GM21381 (cell line): ENCODE measurements around the gene CFAP97.
"Not testable (repeated sequence)": the region's sequence is repeated elsewhere in the genome, so short reads cannot be mapped to it uniquely, and the experiment has no call there.

Experiments used
- ATAC-seq: cut with Tn5 transposase; IDR thresholded peaks from one replicate; pipeline ENCODE4 v1.9.1; 2021; ENCODE audit warnings: mild to moderate bottlenecking, moderate library complexity; ENCODE audit not compliant: unreplicated experiment

Gene CFAP97

DNA sequence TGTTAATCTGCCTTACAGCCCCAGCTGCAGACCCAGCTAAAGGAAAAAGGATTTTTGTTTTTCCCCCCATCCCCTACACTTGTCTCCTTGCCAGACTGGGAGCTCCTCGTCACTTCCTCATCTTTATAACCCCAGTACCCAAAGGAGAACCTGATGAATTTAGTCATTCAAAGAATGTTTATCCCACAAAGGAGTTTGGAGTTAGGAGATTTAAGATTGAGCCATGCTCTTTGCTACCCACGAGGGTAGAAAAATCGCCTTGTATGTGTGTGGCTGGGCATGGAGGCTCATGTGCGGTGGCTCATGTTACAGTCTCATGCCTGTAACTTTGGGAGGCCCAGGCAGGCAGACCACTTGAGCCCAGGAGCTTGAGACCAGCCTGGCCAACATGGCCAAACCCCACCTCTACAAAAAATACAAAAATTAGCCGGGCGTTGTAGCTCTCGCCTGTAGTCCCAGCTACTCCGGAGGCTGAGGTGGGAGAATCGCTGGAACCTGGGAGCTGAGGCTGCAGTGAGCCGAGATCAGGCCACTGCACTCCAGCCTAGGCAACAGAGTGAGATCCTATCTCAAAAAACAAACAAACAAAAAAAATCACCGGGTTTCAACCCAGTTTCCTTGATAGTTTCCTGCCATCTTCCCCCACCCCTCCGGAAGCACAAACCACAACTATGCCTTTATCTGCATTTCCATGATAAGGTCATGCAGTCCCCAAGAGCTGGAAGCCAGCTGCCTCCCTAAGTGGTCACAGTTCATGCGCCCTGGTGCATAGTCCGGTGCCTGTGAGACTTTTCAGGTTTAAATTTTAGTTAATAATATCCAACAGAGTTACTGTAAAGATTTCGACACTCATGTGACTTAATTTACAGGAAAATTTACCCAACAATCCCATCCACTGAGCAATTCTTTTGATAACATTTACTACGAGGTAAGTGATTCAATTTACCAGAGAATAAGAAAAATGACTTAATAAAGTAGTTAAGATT, 1.5 kb downstream of the CFAP97 start:
- ATAC-seq, result no peak

DNA sequence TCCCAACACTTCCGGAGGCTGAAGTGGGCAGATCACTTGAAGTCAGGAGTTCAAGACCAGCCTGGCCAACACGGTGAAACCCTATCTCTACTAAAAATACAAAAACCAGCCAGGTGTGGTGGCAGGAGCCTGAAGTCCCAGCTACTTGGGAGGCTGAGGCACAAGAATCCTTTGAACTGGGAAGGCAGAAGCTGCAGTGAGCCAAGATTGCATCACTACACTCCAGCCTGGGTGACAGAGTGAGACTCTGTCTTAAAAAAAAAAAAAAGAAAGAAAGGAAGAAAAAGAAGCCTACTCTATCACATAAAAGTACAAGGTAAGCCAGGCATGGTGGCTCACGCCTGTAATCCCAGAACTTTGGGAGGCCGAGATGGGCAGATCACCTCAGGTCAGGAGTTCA, 5.6 kb downstream of the CFAP97 start:
- ATAC-seq, result not testable (repeated sequence)

DNA sequence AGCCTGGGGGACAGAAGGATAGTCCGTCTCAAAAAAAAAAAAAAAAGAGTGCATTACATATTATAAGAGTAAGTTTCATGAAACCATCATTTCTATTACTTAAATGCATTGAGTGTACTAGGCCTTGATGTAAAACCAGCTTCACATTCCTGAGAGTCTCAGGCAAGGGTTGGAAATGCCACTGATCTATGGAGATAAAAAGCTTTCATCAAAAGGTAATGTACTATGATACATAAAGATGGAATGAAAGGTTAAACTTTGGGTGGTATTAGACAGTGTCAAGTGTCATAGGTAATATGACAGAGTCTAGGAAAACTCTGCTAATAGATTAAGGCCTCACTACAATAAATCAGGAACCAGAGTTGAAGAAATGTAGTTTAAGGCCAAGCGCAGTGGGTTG, 7.4 kb downstream of the CFAP97 start:
- no peak for ATAC-seq

DNA sequence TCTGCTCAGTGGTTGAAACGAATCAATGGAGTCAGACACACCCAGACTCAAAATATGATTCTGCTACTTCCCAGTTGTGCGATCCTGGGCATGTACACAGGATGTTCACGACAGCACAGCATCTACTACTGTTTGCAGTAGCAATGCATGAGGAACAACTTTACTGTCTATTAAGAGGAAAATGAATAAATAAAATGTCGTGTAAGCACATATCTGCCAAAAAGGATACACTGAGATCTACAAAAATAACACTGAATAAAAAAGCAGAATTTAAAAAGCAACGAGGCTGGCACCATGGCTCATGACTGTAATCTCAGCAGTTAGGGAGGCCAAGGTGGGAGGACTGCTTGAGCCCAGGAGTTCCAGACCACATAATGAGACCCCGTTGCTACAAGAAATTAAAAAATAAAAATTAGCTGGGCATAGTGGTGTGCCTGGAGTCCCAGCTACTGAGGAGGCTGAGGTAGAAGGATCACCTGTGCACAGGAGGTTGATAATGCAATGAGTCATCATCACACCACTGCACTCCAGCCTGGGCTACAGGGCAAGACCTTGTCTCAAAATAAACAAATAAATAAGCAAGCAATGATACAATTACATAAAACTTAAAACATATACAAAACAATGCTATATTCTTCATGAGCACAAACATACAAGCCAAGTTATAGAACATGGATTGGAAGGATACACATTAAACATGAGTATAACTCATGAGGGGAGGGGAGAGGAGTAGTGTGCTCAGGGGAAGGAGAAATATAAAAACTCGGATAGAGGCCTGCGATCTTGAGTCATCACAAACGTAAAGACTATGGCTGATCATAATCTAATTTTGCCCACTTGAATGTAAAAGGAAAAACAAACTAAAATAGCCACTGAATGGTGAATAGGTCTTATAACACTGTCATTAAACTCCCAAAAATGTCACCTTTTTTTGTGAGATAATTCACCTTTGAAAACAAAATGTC, 8.6 kb downstream of the CFAP97 start:
- ATAC-seq, result no peak

DNA sequence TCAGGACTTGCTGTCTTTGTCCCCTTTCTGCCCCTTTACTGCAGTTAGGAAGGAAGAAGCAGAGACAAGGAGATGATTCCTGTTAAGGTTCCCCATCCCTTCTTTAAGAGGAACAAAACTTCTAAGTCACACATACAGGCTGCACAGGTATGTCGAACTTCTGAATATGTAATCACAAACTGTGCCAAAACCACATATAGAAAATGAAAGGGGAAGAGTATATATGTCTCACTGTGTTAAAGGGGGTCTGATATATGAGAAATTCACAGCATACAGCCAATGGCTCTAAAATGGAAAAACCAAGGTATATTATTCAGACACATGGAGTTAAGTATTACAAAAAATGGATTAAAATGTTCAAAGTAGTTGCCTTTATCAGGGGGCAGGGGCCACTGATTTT, 11.7 kb downstream of the CFAP97 start:
- peak; percentile 89 for ATAC-seq

DNA sequence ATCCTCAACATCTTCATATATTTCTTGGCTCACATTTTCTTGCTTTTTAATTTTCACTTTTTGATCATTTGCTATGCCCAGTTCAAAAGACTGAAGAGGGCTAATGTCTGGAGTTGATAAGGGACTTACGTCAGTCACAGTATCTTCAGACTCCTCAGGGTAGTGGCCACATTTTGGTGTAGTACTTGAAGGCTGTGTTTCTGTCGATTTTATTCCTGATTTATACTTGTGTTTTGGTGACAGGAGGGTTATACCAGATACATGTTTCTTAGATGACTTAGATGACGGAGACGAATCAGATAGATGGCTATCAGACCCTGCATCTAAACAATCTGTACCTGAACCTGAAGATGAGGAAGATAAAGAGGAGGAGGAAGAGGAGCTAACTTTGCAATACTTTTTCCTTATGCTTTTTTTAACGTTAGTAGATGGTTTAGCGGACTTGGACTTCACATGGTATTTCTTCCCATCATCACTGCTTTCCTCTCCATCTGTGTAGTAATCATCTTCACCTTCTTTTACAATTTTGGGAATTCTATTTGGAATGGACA, 13.4 kb downstream of the CFAP97 start:
- no peak for ATAC-seq

DNA sequence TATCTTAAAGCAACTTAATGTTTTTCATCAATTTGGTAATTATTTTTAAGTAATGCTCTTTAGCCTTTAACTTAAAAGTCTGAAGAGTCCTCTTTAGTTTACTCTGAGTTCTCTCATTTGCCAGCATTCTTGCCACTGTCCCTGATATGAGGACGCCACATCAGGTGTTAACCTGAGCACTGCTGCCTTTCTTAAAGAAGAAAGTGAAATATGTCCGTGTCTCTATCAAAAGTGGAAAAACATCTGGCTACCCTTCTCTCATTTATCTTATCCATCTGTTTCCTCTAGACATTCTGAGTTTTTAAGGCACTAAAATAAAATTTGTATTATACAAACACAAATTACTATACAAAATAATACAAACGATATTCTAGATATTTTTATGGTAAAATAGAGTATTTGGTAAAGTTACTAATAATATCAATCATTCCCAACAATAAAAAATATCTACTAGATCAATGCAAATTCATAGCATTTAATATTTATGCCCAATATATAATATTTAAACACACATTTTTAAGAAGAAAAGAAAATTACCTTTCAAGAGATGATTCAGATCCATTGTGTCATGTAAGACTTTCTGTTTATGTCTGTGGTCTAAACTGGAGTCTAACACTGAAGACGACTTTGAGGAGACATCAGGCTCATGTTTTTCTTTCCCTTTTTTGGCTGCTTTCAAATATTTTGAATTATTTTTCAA, 14.0 kb downstream of the CFAP97 start:
- no peak for ATAC-seq

DNA sequence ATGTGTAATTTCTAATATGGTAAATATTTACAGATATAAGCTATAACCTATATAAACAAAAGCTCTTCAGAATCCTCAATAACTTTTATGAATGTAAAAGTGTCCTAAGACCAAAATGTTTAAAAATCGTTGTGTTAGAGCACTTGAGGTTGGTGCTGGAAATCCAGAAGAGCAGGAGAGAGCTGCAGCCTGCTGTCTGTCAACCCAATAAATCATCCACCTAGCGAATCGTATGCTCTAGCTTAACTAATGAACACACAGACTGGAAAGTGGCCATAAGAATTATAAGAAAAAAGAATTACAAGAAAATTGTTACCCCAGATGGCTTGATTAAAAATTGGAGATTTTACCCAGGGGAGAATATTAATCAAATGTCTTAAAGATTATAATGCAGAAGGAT, 17.0 kb downstream of the CFAP97 start:
- ATAC-seq, result no peak

DNA sequence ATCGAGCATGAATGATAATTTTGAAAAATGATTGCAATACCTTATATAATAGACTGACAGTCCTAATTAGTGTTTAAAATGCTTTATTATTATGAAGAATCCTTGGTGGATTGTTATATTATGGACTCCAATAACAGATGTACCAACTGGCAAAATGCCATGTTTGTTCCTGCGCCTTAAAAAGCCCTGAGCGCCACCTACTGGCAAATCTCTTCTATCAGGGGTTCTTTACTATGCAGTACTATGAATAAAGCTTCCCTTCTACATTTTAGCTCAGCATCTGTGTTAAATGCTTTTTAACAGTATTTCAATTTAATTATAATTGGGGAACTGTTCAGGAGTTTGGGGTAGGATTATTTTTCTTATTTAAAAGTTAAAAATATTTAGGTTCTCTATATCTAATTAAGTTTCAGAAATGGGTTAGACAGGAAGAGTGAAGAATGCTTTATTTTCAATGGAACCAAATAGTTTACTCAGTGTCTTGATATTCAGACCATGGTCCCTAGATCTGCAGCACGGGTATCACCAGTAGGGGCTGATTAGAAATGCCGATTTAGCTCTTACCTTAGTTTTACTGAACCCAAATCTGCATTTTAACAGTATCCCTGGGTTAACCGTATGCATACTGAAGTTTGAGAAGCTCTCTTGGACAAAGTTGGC, 20.0 kb downstream of the CFAP97 start:
- ATAC-seq, result peak; percentile 65

DNA sequence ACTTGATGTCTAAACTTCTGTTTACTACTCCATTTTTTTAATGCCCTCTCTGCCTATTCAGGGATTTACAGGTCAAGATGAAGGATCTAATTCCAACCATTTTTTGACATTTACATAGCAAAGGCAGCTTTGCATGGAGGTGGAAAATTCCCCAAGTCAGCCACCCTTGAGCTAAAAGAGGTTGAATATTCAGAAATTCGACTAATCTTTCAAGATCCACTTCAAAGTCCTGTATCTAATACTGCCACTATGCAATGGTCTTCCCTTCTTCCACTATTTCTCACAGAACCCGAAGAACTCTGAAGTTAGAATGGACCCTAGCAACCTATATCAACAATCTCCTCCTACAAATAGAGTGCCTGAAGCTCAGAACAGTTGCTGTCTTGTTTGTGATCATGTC, 21.6 kb downstream of the CFAP97 start:
- no peak for ATAC-seq

DNA sequence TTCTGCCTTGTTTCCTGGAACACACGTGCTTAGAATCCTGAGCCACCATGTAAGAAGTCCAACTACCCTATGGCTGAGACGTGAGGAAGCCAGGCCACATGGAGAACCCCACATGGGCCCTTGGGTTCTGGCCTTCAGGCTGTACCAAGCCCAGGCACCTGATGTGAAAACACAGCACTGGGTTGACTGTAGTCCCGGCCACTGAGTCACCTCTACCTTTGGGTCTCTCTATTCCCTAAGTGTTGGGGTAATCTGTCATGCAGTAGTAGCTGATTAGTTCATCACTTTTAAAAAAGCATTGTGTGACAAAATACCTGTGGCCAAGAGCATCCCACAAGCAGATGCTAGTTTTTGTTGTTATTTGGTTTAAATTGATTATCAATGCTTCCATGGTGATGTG, 24.3 kb downstream of the CFAP97 start:
- ATAC-seq, result no peak

DNA sequence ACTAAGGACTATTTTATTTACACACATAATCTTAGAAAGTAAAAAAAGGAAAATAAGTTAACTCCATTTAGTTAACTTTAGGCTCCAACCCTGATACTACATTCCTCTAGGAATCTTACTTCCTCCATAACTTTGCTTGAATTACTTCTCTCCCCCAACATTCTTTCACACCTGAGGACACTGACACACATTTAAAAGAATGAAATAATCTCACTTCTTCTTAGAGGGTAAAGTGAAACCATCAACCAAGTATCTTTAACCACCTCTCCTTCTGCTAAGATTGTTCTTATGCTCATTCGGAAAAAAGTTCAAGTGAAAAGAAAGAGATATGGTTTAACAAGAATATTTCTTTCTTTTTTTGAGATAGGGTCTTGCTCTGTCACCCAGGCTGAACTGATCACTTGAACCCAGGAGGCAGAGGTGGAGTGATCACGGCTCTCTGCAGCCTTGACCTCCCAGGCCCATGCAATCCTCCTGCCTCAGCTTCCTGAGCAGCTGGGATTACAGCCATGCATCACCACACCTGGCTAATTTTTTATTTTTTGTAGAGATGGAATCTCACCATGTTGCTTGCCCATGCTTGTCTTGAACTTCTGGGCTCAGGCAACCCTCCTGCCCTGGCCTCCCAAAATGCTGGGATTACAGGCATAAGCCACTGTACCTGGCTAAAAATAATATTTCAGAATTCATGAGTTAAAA, 32.3 kb downstream of the CFAP97 start:
- ATAC-seq, result peak; percentile 79

DNA sequence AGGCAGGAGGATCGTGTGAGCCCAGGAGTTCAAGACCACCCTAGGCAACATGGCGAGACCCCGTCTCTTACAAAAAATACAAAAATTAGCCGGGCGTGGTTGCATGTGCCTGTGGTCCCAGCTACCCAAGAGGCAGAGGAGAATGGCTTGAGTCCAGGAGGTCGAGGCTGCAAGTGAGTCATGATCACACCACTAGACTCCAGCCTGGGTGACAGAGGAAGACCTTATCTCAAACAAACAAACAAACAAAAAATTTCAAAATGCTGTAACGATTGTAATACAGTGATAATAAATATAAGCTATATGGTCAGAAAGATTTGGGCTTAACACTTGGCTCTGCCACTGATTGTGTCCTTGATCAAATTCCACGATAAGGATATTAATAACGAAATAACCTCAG, 36.6 kb downstream of the CFAP97 start:
- ATAC-seq, result no peak

DNA sequence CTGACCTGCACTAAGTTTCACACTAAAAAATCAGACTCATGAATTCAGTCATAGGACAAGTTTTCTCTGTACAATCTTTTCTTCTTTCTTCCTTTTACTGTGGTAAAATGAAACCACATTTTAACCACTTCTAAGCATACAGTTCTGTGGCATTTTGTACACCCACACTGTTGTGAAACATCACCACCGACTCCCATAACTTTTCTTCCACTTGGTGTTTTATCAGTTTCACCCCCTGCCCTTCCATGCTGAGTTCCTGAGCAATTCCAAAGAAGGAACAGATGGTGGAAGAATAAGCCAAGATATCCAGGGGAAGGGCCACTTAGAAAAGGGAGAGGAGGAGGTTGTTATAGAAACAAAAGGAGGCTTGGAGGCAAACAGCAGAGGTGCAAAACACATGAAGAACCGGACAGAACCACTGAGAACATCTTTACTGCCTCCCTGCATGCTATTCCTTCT, 38.2 kb downstream of the CFAP97 start:
- peak; percentile 95 for ATAC-seq

DNA sequence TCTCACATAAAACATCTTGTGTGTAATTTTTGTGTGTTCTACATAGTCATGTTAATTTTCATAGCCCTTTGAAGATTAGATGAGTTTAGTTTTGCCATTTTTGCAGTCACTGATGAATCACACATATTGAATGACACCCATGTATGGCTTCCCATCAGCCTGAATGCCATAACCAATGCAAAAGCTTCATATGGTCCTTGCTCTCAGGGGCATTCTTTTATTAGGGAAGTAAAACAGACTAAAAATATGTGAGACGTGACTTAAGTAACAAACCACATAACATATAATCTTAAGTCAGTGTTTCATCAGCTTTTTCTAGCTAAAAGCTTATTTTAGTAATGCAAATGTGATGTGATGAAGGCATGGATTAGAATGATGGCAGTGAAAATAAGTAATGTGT, 52.5 kb downstream of the CFAP97 start:
- no peak for ATAC-seq

DNA sequence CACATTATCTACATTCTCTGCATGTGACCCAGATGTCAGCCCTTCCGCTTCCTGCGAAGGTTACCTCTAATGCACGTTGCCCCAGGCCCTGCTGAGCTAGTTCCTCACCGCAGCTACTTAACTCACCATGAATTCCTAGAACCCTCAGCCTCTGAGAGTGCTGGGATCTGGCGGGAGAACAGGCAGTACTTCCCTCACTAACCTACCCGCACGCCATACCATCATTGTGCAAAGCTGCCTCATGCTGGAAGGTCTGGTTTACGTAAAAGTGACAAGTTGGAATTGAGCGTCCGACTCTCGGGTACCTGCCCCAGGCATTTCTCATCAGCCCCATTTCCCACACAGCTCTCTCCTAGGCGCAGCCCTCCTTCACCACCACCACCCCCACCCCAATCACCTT, 54.4 kb downstream of the CFAP97 start:
- no peak for ATAC-seq

DNA sequence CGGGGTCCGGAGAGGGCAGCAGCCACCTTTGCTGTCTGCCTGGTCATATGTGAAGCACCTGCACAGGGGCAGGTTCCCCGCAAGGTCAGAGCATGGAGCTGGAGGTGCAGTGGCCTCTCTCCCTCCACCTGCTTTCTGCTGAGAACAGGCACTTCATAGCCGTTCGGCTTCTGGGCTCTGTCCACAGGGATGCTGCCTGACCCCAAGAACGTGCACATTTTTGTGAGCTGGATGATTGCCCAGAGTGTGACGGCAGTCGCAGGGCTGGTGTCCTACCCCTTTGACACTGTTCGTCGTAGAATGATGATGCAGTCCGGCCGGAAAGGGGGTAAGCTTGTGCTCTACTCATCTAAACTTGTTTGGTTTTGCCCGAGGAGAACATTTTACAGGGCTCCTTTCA, 58.2 kb downstream of the CFAP97 start:
- no peak for ATAC-seq

DNA sequence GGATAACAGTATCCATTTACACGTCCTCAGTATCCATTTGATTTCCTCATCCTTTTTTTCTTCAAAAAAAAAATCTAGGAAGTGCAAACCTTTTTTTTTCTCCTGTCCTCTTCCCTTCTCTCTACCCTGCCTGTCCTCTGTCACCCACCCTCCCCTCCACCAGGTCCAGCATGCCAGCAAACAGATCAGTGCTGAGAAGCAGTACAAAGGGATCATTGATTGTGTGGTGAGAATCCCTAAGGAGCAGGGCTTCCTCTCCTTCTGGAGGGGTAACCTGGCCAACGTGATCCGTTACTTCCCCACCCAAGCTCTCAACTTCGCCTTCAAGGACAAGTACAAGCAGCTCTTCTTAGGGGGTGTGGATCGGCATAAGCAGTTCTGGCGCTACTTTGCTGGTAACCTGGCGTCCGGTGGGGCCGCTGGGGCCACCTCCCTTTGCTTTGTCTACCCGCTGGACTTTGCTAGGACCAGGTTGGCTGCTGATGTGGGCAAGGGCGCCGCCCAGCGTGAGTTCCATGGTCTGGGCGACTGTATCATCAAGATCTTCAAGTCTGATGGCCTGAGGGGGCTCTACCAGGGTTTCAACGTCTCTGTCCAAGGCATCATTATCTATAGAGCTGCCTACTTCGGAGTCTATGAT, 59.1 kb downstream of the CFAP97 start:
- no peak for ATAC-seq

DNA sequence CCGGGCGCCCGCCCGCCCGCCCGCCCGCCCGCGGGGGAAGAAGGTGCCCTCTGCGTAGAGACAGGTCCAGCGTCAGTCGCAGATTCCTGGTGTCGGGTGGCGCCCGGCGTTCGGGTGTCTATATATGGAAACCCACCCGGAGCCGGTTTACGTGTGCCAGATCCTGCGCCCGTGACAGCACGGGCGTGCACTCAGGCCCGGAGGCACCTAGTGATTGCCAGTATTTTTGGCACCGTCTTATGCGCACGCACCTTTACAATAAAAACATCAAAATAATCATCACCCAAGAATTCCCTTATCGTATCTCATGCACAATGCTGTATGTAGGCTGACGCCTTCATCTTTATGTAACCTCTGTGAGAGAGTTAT, 60.2 kb downstream of the CFAP97 start:
- no peak for ATAC-seq
